Astrocyte (in vitro differentiated cells and primary cell): ENCODE data around the gene SEMA3G. TPM values are rescaled to one million over a fixed set of nuclear protein-coding genes. Genes with fewer than 3 reads are reported as not detected.

ENCODE experiments used
- total RNA-seq: library from RNA; stranded (reverse); gene quantifications from 2 replicates; pipeline ENCODE4 v1.2.1, GENCODE V29; 2021

SEMA3G gene
- total RNA-seq, 1 donor from 2014 or later: 0.09 TPM

Other genes starting within 250 kb of the SEMA3G start
- gene ALAS1, start 246.9 kb downstream of the SEMA3G start, total RNA-seq: 51.4 and 56.3 TPM in 2 replicates
- 0.25 and 0.36 TPM in 2 replicates for gene TLR9, start 219.5 kb downstream of the SEMA3G start, total RNA-seq
- 103 and 105 TPM in 2 replicates for gene TWF2, start 205.9 kb downstream of the SEMA3G start, total RNA-seq
- 8.9 and 9.1 TPM in 2 replicates for gene PPM1M, start 199.3 kb downstream of the SEMA3G start, total RNA-seq
- 57.4 and 59.7 TPM in 2 replicates for gene WDR82, start 166.5 kb downstream of the SEMA3G start, total RNA-seq
- gene GLYCTK, start 157.3 kb downstream of the SEMA3G start, total RNA-seq: 4.8 and 5.2 TPM in 2 replicates
- gene DNAH1, start 128.8 kb downstream of the SEMA3G start, total RNA-seq: 2.2 and 2.3 TPM in 2 replicates
- gene BAP1, start 35.1 kb downstream of the SEMA3G start, total RNA-seq: 70.6 and 74.0 TPM in 2 replicates
- 3.9 and 4.8 TPM in 2 replicates for gene PHF7, start 34.4 kb downstream of the SEMA3G start, total RNA-seq
- 5.4 and 12.4 TPM in 2 replicates for gene TNNC1, start 8.9 kb upstream of the SEMA3G start, total RNA-seq
- 118 TPM in 2 replicates for gene NISCH, start 10.5 kb upstream of the SEMA3G start, total RNA-seq
- gene STAB1, start 50.2 kb upstream of the SEMA3G start, total RNA-seq: 0.39 TPM in 1 of 2 replicates, not detected in the other
- 178 and 189 TPM in 2 replicates for gene NT5DC2, start 88.8 kb upstream of the SEMA3G start, total RNA-seq
- gene UQCC5, start 91.5 kb upstream of the SEMA3G start, total RNA-seq: 22.9 and 26.0 TPM in 2 replicates
- 54.5 and 58.4 TPM in 2 replicates for gene PBRM1, start 240.8 kb upstream of the SEMA3G start, total RNA-seq
- gene GNL3, start 240.9 kb upstream of the SEMA3G start, total RNA-seq: 85.4 and 93.7 TPM in 2 replicates